ENCODE results near the gene MRNIP. TPM values are rescaled to one million over a fixed set of nuclear protein-coding genes. Genes with fewer than 3 reads are reported as not detected.

MRNIP gene
- total and polyA plus RNA-seq, 2 donors, result 30.5 to 41.1 TPM

GRCh38 chr5:179870952-179871351 is 12.3 kb upstream of the MRNIP start:
- WGBS, result 91% methylated on average over 3 of the region's 3 CpGs
- Histone ChIP-seq H3K27ac (ENCODE audit: low read depth) (no peak overlapping the region), H3K36me3 (ENCODE audit: insufficient read depth) (no peaks in the 10 kb centered on the region), H3K4me1 (ENCODE audit: insufficient read depth) (no peaks in the 10 kb centered on the region), H3K4me3 (ENCODE audit: low read depth, low read length) (no peak overlapping the region)
- DNase-seq (ENCODE audit: extremely low spot score), result no peak

GRCh38 chr5:179870403-179870903 is 11.8 kb upstream of the MRNIP start:
- Histone ChIP-seq H3K27ac (ENCODE audit: low read depth) (no peak overlapping the region), H3K4me1 (ENCODE audit: insufficient read depth) (no peaks in the 10 kb centered on the region), H3K4me3 (ENCODE audit: low read depth, low read length) (no peak overlapping the region), H3K36me3 (ENCODE audit: insufficient read depth) (peaks cover 2% of the 10 kb centered on the region)
- no peak for DNase-seq (ENCODE audit: extremely low spot score)
- WGBS, result 76% methylated on average over 17 of the region's 17 CpGs

GRCh38 chr5:179869641-179870402 is 11.2 kb upstream of the MRNIP start:
- no peaks in the 10 kb centered on the region for H3K4me1 ChIP-seq (ENCODE audit: insufficient read depth)
- no peak overlapping the region for H3K27ac ChIP-seq (ENCODE audit: low read depth)
- no peak for DNase-seq (ENCODE audit: extremely low spot score)
- peaks cover 2% of the 10 kb centered on the region for H3K36me3 ChIP-seq (ENCODE audit: insufficient read depth)
- no peak overlapping the region for H3K4me3 ChIP-seq (ENCODE audit: low read depth, low read length)
- WGBS, result 87% methylated on average over 16 of the region's 16 CpGs

GRCh38 chr5:179869101-179869500 is 10.5 kb upstream of the MRNIP start:
- Histone ChIP-seq H3K4me1 (ENCODE audit: insufficient read depth) (no peaks in the 10 kb centered on the region), H3K27ac (ENCODE audit: low read depth) (no peak overlapping the region), H3K36me3 (ENCODE audit: insufficient read depth) (peaks cover 2% of the 10 kb centered on the region), H3K4me3 (ENCODE audit: low read depth, low read length) (no peak overlapping the region)
- no peak for DNase-seq (ENCODE audit: extremely low spot score)
- 87% methylated on average over 5 of the region's 5 CpGs for whole genome bisulfite sequencing

- no peak overlapping the region for H3K4me3 ChIP-seq (ENCODE audit: low read depth, low read length)
- DNase-seq (ENCODE audit: extremely low spot score), result no peak
- no peaks in the 10 kb centered on the region for H3K4me1 ChIP-seq (ENCODE audit: insufficient read depth)
- peaks cover 2% of the 10 kb centered on the region for H3K36me3 ChIP-seq (ENCODE audit: insufficient read depth)
- WGBS, result 94% methylated on average over 14 of the region's 14 CpGs
- no peak overlapping the region for H3K27ac ChIP-seq (ENCODE audit: low read depth)
Measured at GRCh38 chr5:179868541-179868940, 9.9 kb upstream of the MRNIP start.

- WGBS, result 88% methylated on average over 11 of the region's 11 CpGs
Measured at GRCh38 chr5:179867476-179867875, 8.9 kb upstream of the MRNIP start.

GRCh38 chr5:179867079-179867465 is 8.5 kb upstream of the MRNIP start:
- Histone ChIP-seq H3K27ac (ENCODE audit: low read depth) (no peak overlapping the region), H3K4me3 (ENCODE audit: low read depth, low read length) (no peak overlapping the region), H3K36me3 (ENCODE audit: insufficient read depth) (peaks cover 2% of the 10 kb centered on the region), H3K4me1 (ENCODE audit: insufficient read depth) (no peaks in the 10 kb centered on the region)
- DNase-seq (ENCODE audit: extremely low spot score), result no peak
- WGBS, result 91% methylated on average over 6 of the region's 6 CpGs

More at GRCh38 chr5:179867476-179867875, 8.9 kb upstream of the MRNIP start:
- no peaks in the 10 kb centered on the region for H3K4me1 ChIP-seq (ENCODE audit: insufficient read depth)
- H3K36me3 ChIP-seq (ENCODE audit: insufficient read depth), result peaks cover 2% of the 10 kb centered on the region
- no peak overlapping the region for H3K27ac ChIP-seq (ENCODE audit: low read depth)
- no peak overlapping the region for H3K4me3 ChIP-seq (ENCODE audit: low read depth, low read length)
- DNase-seq (ENCODE audit: extremely low spot score), result no peak

GRCh38 chr5:179866241-179867078 is 7.8 kb upstream of the MRNIP start:
- DNase-seq (ENCODE audit: extremely low spot score), result no peak
- Histone ChIP-seq H3K4me3 (ENCODE audit: low read depth, low read length) (no peak overlapping the region), H3K4me1 (ENCODE audit: insufficient read depth) (no peaks in the 10 kb centered on the region), H3K27ac (ENCODE audit: low read depth) (no peak overlapping the region), H3K36me3 (ENCODE audit: insufficient read depth) (peaks cover 2% of the 10 kb centered on the region)
- 83% methylated on average over 21 of the region's 21 CpGs for WGBS

- Histone ChIP-seq H3K27ac (ENCODE audit: low read depth) (no peak overlapping the region), H3K4me3 (ENCODE audit: low read depth, low read length) (no peak overlapping the region), H3K4me1 (ENCODE audit: insufficient read depth) (no peaks in the 10 kb centered on the region), H3K36me3 (ENCODE audit: insufficient read depth) (peaks cover 2% of the 10 kb centered on the region)
- WGBS, result 89% methylated on average over 15 of the region's 15 CpGs
- no peak for DNase-seq (ENCODE audit: extremely low spot score)
Measured at GRCh38 chr5:179865491-179866240, 7.0 kb upstream of the MRNIP start.

GRCh38 chr5:179864686-179865085 is 6.1 kb upstream of the MRNIP start:
- H3K4me1 ChIP-seq (ENCODE audit: insufficient read depth), result no peaks in the 10 kb centered on the region
- no peak overlapping the region for H3K27ac ChIP-seq (ENCODE audit: low read depth)
- H3K36me3 ChIP-seq (ENCODE audit: insufficient read depth), result peaks cover 2% of the 10 kb centered on the region
- no peak overlapping the region for H3K4me3 ChIP-seq (ENCODE audit: low read depth, low read length)
- WGBS, result 96% methylated on average over 7 of the region's 7 CpGs
- DNase-seq (ENCODE audit: extremely low spot score), result no peak

GRCh38 chr5:179863449-179864085 is 5.0 kb upstream of the MRNIP start:
- Histone ChIP-seq H3K4me3 (ENCODE audit: low read depth, low read length) (no peak overlapping the region), H3K27ac (ENCODE audit: low read depth) (no peak overlapping the region), H3K4me1 (ENCODE audit: insufficient read depth) (no peaks in the 10 kb centered on the region), H3K36me3 (ENCODE audit: insufficient read depth) (peaks cover 2% of the 10 kb centered on the region)
- WGBS, result 96% methylated on average over 31 of the region's 31 CpGs
- no peak for DNase-seq (ENCODE audit: extremely low spot score)

GRCh38 chr5:179862891-179863290 is 4.3 kb upstream of the MRNIP start:
- Histone ChIP-seq H3K4me3 (ENCODE audit: low read depth, low read length) (no peak overlapping the region), H3K4me1 (ENCODE audit: insufficient read depth) (no peaks in the 10 kb centered on the region), H3K36me3 (ENCODE audit: insufficient read depth) (peaks cover 2% of the 10 kb centered on the region), H3K27ac (ENCODE audit: low read depth) (no peak overlapping the region)
- WGBS, result 98% methylated on average over 9 of the region's 9 CpGs
- no peak for DNase-seq (ENCODE audit: extremely low spot score)

- Histone ChIP-seq H3K36me3 (ENCODE audit: insufficient read depth) (peaks cover 2% of the 10 kb centered on the region), H3K4me3 (ENCODE audit: low read depth, low read length) (no peak overlapping the region), H3K4me1 (ENCODE audit: insufficient read depth) (no peaks in the 10 kb centered on the region), H3K27ac (ENCODE audit: low read depth) (no peak overlapping the region)
- DNase-seq (ENCODE audit: extremely low spot score), result no peak
- WGBS, result 99% methylated on average over 2 of the region's 2 CpGs
Measured at GRCh38 chr5:179862296-179862695, 3.7 kb upstream of the MRNIP start.

Data from urinary bladder (tissue), 4 donors.